ENCODE measurements around the gene SIRT3.

Gene SIRT3

GRCh38 chr11:235997-236773 lies at the start of gene SIRT3:
Gene SIRT3 (minus strand): TSS chr11:236342. CDS start chr11:236328, 14 bp downstream.
- DNase-seq = peak; percentile 73

DNA sequence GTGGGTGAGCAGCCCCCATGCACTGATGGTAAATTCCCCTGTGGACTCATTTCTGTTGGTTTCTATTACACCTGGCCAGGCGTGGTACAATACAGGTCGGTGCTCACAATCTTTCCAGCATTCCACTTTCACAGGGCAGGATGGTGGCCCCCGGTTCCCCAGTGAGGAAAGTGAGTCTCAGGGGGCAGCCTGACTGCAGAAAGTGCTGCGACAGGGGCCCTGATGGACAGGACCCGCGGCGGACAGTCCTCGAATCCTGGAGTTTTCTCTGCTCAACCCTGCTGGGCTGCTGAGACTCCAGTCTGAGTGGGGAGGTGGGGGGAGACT lies 49.7 kb upstream of the SIRT3 start:
- DNase-seq = no peak

DNA sequence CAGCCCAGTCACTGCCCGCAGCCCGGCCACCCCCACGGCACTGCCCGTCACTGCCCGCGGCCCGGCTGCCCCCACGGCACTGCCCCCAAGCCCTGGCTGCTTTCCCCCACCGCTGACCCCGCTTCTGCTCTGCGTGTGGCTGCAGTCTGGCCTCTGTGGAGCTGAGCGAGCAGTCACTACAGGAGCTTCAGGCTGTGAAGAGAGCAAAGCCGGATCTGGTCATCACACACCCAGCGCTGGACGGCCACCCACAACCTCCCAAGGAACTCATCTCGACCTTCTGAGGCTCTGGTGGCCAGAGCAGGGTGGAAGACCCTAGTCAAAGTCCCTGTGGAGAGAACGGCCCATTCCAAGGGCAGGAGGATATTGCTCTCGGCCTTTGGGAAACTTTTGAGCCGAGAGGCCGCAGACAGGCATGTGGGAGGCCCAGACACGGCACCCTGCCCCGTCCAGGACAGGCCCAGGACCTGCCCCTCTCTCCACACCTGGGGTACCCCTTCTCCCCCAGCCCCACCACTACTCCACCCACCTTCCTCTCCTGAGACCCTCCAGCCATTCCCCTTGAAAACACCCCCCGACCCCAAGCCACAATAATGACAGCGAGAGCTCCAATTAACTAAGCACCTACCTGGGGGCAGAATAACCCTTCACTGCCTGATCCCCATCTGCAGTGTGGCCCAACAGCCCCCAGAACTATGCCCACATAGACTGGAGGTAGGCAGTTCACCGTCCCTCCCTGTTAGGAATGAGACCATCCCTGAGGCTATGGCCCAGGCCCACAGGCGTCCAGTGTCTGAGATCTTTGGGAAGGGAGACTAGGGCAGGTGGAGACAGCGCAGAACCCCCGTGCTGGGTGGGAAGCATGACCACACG lies 49.1 kb upstream of the SIRT3 start:
- DNase-seq = no peak

DNA sequence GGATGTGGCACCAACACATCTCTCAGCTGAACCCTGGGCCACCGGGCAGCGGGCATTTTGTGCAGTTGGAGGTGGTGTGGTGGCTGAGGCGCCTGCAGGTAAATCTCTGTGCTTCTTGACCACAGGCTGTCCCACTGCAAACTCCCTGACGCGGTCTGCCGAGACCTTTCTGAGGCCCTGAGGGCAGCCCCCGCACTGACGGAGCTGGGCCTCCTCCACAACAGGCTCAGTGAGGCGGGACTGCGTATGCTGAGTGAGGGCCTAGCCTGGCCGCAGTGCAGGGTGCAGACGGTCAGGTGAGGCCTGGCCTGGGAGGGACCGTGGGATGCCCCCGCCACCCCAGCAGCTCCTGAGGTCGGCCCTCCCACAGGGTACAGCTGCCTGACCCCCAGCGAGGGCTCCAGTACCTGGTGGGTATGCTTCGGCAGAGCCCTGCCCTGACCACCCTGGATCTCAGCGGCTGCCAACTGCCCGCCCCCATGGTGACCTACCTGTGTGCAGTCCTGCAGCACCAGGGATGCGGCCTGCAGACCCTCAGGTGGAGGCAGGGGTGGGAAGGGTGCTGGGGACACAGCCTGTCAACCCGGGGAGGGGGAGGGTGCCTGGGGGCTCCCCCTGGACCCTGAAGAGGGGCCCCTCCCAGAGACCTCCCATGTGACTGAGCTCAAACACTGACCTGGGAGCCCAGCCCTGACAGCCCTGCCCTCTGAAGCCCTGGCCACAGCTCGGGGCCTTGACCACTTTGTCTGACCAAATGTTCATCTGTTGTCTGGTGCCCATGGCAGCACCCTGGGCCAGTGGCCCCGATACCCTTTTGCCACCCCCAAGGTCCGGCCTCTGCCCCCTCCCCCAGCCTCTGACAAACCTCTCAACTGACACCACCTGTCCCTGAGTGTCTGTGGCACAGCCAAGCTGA lies 48.2 kb upstream of the SIRT3 start:
- DNase-seq = no peak

GRCh38 chr11:283405-284104 lies 47.4 kb upstream of the SIRT3 start:
- no peak for DNase-seq

DNA sequence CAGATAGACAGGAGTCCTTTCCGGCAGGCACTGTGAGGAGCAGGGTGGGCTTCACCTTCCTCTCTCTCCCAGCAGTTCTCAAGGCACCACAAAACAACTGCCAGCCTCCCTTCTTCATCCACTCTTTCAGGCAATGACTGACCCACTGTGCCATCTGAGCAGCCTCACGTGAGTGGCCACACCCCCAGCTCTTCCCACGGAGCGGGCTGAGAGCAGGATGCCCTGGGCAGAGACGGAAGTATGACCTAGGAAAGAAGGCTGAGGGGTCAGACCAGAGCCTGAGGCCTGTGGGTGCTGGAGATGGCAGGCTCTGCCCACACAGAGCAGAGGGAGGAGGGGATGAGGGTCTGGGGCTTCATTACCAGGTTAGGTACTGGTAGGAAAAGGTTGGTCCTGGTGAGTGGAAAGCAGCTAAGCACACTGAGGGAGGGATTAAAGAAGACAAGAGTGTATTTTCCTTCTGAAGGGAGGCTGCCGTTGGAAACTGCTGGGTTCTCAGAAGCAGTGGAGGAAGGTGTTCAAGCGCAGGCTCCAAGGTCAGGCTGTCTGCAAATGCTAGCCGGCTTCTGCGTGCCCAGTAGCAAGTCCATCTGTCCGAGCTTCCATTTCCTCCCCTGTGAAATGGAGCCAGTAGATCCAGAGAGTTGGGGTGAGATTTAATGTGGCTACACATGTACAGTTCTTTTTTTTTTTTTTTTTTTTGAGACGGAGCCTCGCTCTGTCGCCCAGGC lies 46.7 kb upstream of the SIRT3 start:
- DNase-seq = no peak

DNA sequence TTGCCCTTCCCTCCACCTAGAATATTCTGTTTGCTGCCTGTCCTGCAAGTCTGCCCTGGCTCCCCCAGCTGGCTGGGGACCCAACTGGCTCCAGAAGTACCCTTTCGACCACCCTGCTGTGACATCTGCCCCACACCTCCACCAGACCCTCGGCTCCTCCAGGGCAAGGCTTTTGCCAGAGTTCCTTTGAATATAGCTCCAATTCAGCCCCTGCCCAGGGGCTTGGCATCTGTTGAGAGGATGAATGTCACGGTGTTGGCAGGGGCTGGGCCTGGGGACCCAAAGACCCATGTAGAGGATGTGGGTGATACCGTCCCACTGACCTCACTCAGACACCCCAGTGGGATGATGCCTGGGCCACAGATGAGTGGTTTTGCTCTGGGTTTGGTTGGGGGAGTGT lies 46.0 kb upstream of the SIRT3 start:
- no peak for DNase-seq

GRCh38 chr11:281486-282161 lies 45.5 kb upstream of the SIRT3 start:
- DNase-seq = no peak

DNA sequence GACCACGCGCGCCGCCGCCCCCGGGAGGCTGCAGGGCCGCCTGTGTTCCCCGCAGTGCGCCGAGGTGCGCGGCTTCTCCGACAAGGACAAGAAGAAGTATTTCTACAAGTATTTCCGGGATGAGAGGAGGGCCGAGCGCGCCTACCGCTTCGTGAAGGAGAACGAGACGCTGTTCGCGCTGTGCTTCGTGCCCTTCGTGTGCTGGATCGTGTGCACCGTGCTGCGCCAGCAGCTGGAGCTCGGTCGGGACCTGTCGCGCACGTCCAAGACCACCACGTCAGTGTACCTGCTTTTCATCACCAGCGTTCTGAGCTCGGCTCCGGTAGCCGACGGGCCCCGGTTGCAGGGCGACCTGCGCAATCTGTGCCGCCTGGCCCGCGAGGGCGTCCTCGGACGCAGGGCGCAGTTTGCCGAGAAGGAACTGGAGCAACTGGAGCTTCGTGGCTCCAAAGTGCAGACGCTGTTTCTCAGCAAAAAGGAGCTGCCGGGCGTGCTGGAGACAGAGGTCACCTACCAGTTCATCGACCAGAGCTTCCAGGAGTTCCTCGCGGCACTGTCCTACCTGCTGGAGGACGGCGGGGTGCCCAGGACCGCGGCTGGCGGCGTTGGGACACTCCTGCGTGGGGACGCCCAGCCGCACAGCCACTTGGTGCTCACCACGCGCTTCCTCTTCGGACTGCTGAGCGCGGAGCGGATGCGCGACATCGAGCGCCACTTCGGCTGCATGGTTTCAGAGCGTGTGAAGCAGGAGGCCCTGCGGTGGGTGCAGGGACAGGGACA lies 44.8 kb upstream of the SIRT3 start:
- no peak for DNase-seq

- DNase-seq = no peak
These were observed 44.0 kb upstream of the SIRT3 start for GRCh38 chr11:279966-280705.

- no peak for DNase-seq
These were observed 43.2 kb upstream of the SIRT3 start for GRCh38 chr11:279040-279965.

DNA sequence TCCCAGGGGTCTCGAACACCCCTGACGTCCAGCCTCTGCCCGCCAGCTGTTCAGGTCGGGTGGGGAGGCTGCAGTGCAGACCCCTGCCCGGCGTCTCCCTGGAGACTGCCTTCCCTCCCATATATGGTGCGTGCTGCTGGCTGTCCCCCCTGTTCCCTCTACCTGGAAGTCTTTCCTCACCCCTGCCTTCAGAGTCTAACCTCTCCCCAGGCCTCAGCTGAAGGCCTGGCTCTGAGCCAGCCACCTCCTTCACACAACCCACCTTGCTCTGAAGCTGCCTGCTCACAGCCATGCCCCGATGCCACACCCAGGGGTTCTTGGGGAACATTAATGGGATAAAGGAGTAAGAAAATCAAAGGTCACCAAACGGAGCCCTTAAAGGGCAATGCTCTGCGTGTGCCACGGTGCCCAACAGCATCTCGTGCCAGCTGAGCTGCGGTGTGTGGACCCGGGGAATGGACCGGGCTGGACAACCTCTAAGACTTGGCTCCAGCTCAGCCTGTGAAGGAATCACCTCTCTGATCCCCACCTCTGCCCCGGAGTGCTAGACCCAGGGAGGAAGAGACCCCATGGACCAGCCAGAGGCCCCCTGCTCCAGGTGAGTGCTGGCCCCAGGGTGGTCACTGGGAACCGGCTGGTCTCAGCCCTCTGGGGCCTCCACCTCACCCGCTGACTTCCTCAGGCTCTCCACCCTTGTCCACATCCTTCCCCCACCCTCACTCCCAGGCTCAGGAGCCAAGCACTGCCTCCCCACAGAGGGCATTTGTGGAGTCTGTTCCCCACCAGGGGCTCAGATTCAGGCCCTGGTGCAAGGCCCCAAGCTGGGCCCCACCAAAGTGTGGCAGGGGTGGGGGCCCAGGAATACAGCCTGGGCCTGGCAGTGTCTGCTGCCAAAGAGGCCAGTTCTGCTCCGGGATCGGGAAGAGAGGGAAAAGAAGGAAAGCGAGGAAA lies 42.1 kb upstream of the SIRT3 start, which contains the start of gene NLRP6:
TSS of gene NLRP6 (plus strand) at position 407 of the 951 bp plus-strand sequence. CDS start at position 570, 163 bp downstream.
- DNase-seq = no peak

- no peak for DNase-seq
These were observed 40.1 kb upstream of the SIRT3 start for GRCh38 chr11:276219-276618.

GRCh38 chr11:272931-273198 lies 36.7 kb upstream of the SIRT3 start:
- no peak for DNase-seq

- DNase-seq = no peak
These were observed 36.2 kb upstream of the SIRT3 start for GRCh38 chr11:272195-272930.

DNA sequence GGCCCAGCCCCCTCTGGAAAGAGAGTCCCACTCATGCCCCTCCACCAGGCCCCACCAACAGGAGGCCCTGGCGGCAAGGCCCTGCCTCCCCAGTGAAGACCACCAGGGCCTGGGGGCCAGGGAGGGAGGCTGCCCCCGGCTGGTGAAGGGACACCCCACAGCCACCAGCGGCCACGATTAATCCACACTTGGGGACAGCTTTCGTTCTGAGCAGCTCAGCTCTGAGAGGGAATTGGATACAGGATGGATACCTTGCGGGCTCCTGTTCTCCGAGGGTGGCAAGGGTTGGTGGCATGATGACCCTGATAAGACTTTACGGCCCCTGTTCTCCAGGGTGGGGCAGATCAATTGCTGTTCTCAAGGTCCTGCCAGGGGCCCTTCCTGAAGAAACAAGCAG lies 35.2 kb upstream of the SIRT3 start:
- DNase-seq = no peak
